Measurements from ENCODE around the gene CDHR5.

Gene CDHR5

GRCh38 chr11:623349-623869 is 1.3 kb downstream of the CDHR5 start:
- no peak for DNase-seq (ENCODE audit: low read depth in 2 of 2)

- DNase-seq (ENCODE audit: low read depth in 2 of 2) = no peak
Observed at GRCh38 chr11:621838-622237, 2.9 kb downstream of the CDHR5 start.

GRCh38 chr11:620935-621814 is 3.6 kb downstream of the CDHR5 start:
- DNase-seq (ENCODE audit: low read depth in 2 of 2) = no peak

- no peak for DNase-seq (ENCODE audit: low read depth in 2 of 2)
Observed at GRCh38 chr11:620201-620600, 4.6 kb downstream of the CDHR5 start.

- DNase-seq (ENCODE audit: low read depth in 2 of 2) = no peak
Observed at GRCh38 chr11:619628-620050, 5.1 kb downstream of the CDHR5 start.

GRCh38 chr11:618856-619627 is 5.7 kb downstream of the CDHR5 start:
- DNase-seq (ENCODE audit: low read depth in 2 of 2) = no peak

- no peak for DNase-seq (ENCODE audit: low read depth in 2 of 2)
Observed at GRCh38 chr11:617912-618682, 6.7 kb downstream of the CDHR5 start.

GRCh38 chr11:617199-617911 is 7.4 kb downstream of the CDHR5 start:
- DNase-seq (ENCODE audit: low read depth in 2 of 2) = no peak

- DNase-seq (ENCODE audit: low read depth in 2 of 2) = no peak
Observed at GRCh38 chr11:616320-617198, 8.2 kb downstream of the CDHR5 start.

- DNase-seq (ENCODE audit: low read depth in 2 of 2) = peak; percentile 72 to 74
Observed at GRCh38 chr11:615504-616319, 9.0 kb downstream of the CDHR5 start, which contains the start of gene IRF7. Gene IRF7 (minus strand): TSS chr11:615950. CDS start chr11:615364, 586 bp downstream.

- no peak for DNase-seq (ENCODE audit: low read depth in 2 of 2)
Observed at GRCh38 chr11:614623-615503, 9.9 kb downstream of the CDHR5 start.

- no peak for DNase-seq (ENCODE audit: low read depth in 2 of 2)
Observed at GRCh38 chr11:614021-614622, 10.6 kb downstream of the CDHR5 start.

- peak; percentile 69 to 74 for DNase-seq (ENCODE audit: low read depth in 2 of 2)
Observed at GRCh38 chr11:613369-613968, 11.3 kb downstream of the CDHR5 start.

GRCh38 chr11:612961-613300 is 11.8 kb downstream of the CDHR5 start:
- no peak for DNase-seq (ENCODE audit: low read depth in 2 of 2)

GRCh38 chr11:612201-612960 is 12.4 kb downstream of the CDHR5 start:
- no peak for DNase-seq (ENCODE audit: low read depth in 2 of 2)

Data from activated CD8-positive, alpha-beta memory T cell treated with anti-CD3 and anti-CD28 coated beads for 4 hours (primary cell).